ENCODE data around the gene COX7A2. TPM values are rescaled to one million over a fixed set of nuclear protein-coding genes. Genes with fewer than 3 reads are reported as not detected.

The COX7A2 gene
- polyA plus RNA-seq, 1 donor (not counting 4 experiments of a cell fraction or from before 2014, with no cell fraction given), result 474 TPM

GRCh38 chr6:75224303-75224926 is 19.2 kb downstream of the COX7A2 start:
- Histone ChIP-seq H2AFZ (ENCODE audit: control insufficient read depth, low read length) (no peak overlapping the region), H3K36me3 (ENCODE audit: control insufficient read depth in 2 of 2, extremely low read depth in 1 of 2, insufficient read depth in 2 of 2, low read length in 2 of 2) (no peaks in the 10 kb centered on the region)
- dilution Hi-C loops (cut with MboI; ENCODE audit: extremely low pct_ligation_motif_present, low sequenced_read_pairs), result no loop called here

GRCh38 chr6:75223428-75223827 is 20.2 kb downstream of the COX7A2 start:
- H3K4me2 ChIP-seq (ENCODE audit: control insufficient read depth, extremely low read depth, insufficient read depth, low read depth, low read length), result no peak overlapping the region
- no peak for TF ChIP-seq EZH2 (IDR thresholded peaks at IDR 0.05; ENCODE audit: low read length)
- no peak for TF ChIP-seq CTCF (optimal IDR thresholded peaks at IDR 0.05 in 1 of 3, IDR thresholded peaks at IDR 0.05 in 1 of 3, conservative IDR thresholded peaks at IDR 0.05 in 1 of 3; ENCODE audit: extremely low read depth in 1 of 3, insufficient read depth in 2 of 3, low read length in 3 of 3)

More at GRCh38 chr6:75224303-75224926, 19.2 kb downstream of the COX7A2 start:
- Histone ChIP-seq H4K20me1 (ENCODE audit: control insufficient read depth, extremely low read depth, insufficient read depth, low read length) (no peaks in the 10 kb centered on the region), H3K27me3 (ENCODE audit: control insufficient read depth, extremely low read depth, insufficient read depth, low read length) (no peaks in the 10 kb centered on the region), H3K27ac (ENCODE audit: control insufficient read depth, insufficient read depth, low read length) (no peak overlapping the region), H3K4me3 (ENCODE audit: control insufficient read depth in 2 of 3, extremely low read depth in 1 of 3, insufficient read depth in 2 of 3, low read depth in 1 of 3, low read length in 3 of 3) (no peak overlapping the region), H3K4me2 (ENCODE audit: control insufficient read depth, extremely low read depth, insufficient read depth, low read depth, low read length) (no peak overlapping the region), H3K9ac (ENCODE audit: control insufficient read depth, extremely low read depth, insufficient read depth, low read length) (no peak overlapping the region), H3K4me1 (ENCODE audit: control insufficient read depth, extremely low read depth, insufficient read depth, low read length) (no peaks in the 10 kb centered on the region), H3K9me3 (ENCODE audit: control insufficient read depth, low read depth, low read length) (no peaks in the 10 kb centered on the region), H3K9me1 (ENCODE audit: control insufficient read depth, extremely low read depth, insufficient read depth, low read length) (no peaks in the 10 kb centered on the region), H3K79me2 (ENCODE audit: control insufficient read depth, insufficient read depth, low read length) (no peaks in the 10 kb centered on the region)
- TF ChIP-seq CTCF (optimal IDR thresholded peaks at IDR 0.05 in 1 of 3, IDR thresholded peaks at IDR 0.05 in 1 of 3, conservative IDR thresholded peaks at IDR 0.05 in 1 of 3; ENCODE audit: extremely low read depth in 1 of 3, insufficient read depth in 2 of 3, low read length in 3 of 3) (no peak), EZH2 (IDR thresholded peaks at IDR 0.05; ENCODE audit: low read length) (no peak)
- no peak for FAIRE-seq
- no peak for DNase-seq (ENCODE audit: low read depth, low spot score)

More at GRCh38 chr6:75223428-75223827, 20.2 kb downstream of the COX7A2 start:
- H3K4me3 ChIP-seq (ENCODE audit: control insufficient read depth in 2 of 3, extremely low read depth in 1 of 3, insufficient read depth in 2 of 3, low read depth in 1 of 3, low read length in 3 of 3), result no peak overlapping the region
- no peak overlapping the region for H3K27ac ChIP-seq (ENCODE audit: control insufficient read depth, insufficient read depth, low read length)
- H3K36me3 ChIP-seq (ENCODE audit: control insufficient read depth in 2 of 2, extremely low read depth in 1 of 2, insufficient read depth in 2 of 2, low read length in 2 of 2), result no peaks in the 10 kb centered on the region
- H3K9me3 ChIP-seq (ENCODE audit: control insufficient read depth, low read depth, low read length), result no peaks in the 10 kb centered on the region
- H3K4me1 ChIP-seq (ENCODE audit: control insufficient read depth, extremely low read depth, insufficient read depth, low read length), result no peaks in the 10 kb centered on the region
- H3K79me2 ChIP-seq (ENCODE audit: control insufficient read depth, insufficient read depth, low read length), result no peaks in the 10 kb centered on the region
- no peak for DNase-seq (ENCODE audit: low read depth, low spot score)
- H3K9ac ChIP-seq (ENCODE audit: control insufficient read depth, extremely low read depth, insufficient read depth, low read length), result no peak overlapping the region
- FAIRE-seq, result no peak
- H2AFZ ChIP-seq (ENCODE audit: control insufficient read depth, low read length), result no peak overlapping the region
- no peaks in the 10 kb centered on the region for H3K27me3 ChIP-seq (ENCODE audit: control insufficient read depth, extremely low read depth, insufficient read depth, low read length)
- H4K20me1 ChIP-seq (ENCODE audit: control insufficient read depth, extremely low read depth, insufficient read depth, low read length), result no peaks in the 10 kb centered on the region
- H3K9me1 ChIP-seq (ENCODE audit: control insufficient read depth, extremely low read depth, insufficient read depth, low read length), result no peaks in the 10 kb centered on the region
- dilution Hi-C loops (cut with MboI; ENCODE audit: extremely low pct_ligation_motif_present, low sequenced_read_pairs), result no loop called here

All from keratinocyte (primary cell).